Testis (tissue), 3 donors: ENCODE results near the gene ARHGDIG. TPM values are rescaled to one million over a fixed set of nuclear protein-coding genes. Genes with fewer than 3 reads are reported as not detected.
"Not testable (repeated sequence)": the region's sequence is repeated elsewhere in the genome, so short reads cannot be mapped to it uniquely, and the experiment has no call there.

Experiments used
- DNase-seq: peaks from one replicate; pipeline ENCODE4 v3.0.0-alpha.2; 2019
- H3K27ac ChIP-seq, 2 donors: fragments of 200-600 bp; sonication (generic); one replicate each; pipeline ENCODE4 v1.5.1; 2019
- H3K27me3 ChIP-seq: fragments of 200-600 bp; sonication (generic); one replicate; pipeline ENCODE4 v1.5.1; 2019
- H3K36me3 ChIP-seq: fragments of 200-600 bp; sonication (generic); one replicate; pipeline ENCODE4 v1.5.1; 2017; ENCODE audit warnings: low read depth; ENCODE audit errors: missing control alignments
- H3K4me1 ChIP-seq: fragments of 200-600 bp; sonication (generic); one replicate; pipeline ENCODE4 v1.5.1; 2019
- H3K4me3 ChIP-seq, 2 donors: fragments of 200-600 bp; sonication (generic); one replicate each; pipeline ENCODE4 v1.5.1; 2017 to 2019
- H3K9me3 ChIP-seq: fragments of 200-600 bp; sonication (generic); one replicate; pipeline ENCODE4 v1.5.1; 2017
- POLR2A ChIP-seq: fragments of 450-650 bp; IDR thresholded peaks from one replicate; pipeline ENCODE4 v1.6.1; 2017; ENCODE audit warnings: antibody characterized with exemption, mild to moderate bottlenecking, moderate library complexity
- WGBS, 2 donors: methylation state at CpG; one replicate each; pipeline ENCODE4 v1.1.5; 2018; 5-methylcytosine and 5-hydroxymethylcytosine counted together
- intact Hi-C: fragments of 100-400 bp; cut with DNase I; formaldehyde crosslinking; loops from one replicate; pipeline ENCODE4 v1.15.1; 2023; ENCODE audit warnings: low total_unique reads
- polyA plus RNA-seq: library from polyadenylated mRNA; stranded (reverse); fragments of 350-450 nt; fragmentation: Illumina TruSeq; extraction: RNeasy Lipid Tissue Mini Kit (QIAGEN cat#74804); gene quantifications from one replicate; pipeline ENCODE4 v1.2.3, GENCODE V29; 2014; ENCODE audit warnings: low read depth, low replicate concordance; ENCODE audit not compliant: insufficient read depth
- total RNA-seq, 2 donors: library from RNA; depleted of rRNA; stranded (reverse); fragments of >200 nt; gene quantifications; one replicate each; pipeline ENCODE4 v1.2.3, GENCODE V29; 2016
- TF ChIP-seq, protein P1 (sequence below), 3 experiments: fragments of 450-650 bp in 2 of 3; fragments of 200-600 bp in 1 of 3; sonication (generic) in 1 of 3; IDR thresholded peaks; one replicate each; pipeline ENCODE4 v1.5.1; 2016 to 2019; ENCODE audit warnings: antibody characterized with exemption in 3 of 3, mild to moderate bottlenecking in 2 of 3, moderate library complexity in 1 of 3

The ARHGDIG gene
- total and polyA plus RNA-seq, 3 donors from 2014 or later, result 2.9 to 7.7 (median 6.6) TPM

DNA sequence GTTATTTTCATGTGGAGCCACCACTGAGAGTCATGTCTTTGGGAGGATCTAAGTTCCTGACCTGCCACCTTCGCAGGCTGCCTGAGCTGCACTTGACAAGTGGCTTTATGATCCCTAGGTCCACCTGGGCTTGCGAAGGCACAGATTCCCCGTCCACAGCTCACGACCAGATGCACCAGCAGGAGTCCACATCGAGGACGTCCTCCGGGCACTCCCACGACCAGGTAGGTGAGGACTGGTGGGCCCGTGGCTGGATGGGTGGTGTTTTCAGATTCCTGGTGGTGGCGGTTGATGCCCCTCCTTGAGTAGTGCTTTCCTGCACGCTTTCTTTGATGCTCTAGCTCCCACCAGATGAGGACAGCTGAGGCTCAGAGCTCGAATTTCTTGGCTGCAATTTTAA, 31.0 kb upstream of the ARHGDIG start:
- DNase-seq, result no peak
- no peaks in the 10 kb centered on the region for H3K9me3 ChIP-seq
- H3K4me3 ChIP-seq, result no peak overlapping the region
- 91 to 92% methylated on average over 12 of the region's 12 CpGs for WGBS, 2 donors
- H3K4me1 ChIP-seq, result no peaks in the 10 kb centered on the region
- no peaks in the 10 kb centered on the region for H3K27me3 ChIP-seq
- H3K36me3 ChIP-seq, result no peaks in the 10 kb centered on the region
- no peak overlapping the region for H3K27ac ChIP-seq
- TF ChIP-seq, protein P1, sequence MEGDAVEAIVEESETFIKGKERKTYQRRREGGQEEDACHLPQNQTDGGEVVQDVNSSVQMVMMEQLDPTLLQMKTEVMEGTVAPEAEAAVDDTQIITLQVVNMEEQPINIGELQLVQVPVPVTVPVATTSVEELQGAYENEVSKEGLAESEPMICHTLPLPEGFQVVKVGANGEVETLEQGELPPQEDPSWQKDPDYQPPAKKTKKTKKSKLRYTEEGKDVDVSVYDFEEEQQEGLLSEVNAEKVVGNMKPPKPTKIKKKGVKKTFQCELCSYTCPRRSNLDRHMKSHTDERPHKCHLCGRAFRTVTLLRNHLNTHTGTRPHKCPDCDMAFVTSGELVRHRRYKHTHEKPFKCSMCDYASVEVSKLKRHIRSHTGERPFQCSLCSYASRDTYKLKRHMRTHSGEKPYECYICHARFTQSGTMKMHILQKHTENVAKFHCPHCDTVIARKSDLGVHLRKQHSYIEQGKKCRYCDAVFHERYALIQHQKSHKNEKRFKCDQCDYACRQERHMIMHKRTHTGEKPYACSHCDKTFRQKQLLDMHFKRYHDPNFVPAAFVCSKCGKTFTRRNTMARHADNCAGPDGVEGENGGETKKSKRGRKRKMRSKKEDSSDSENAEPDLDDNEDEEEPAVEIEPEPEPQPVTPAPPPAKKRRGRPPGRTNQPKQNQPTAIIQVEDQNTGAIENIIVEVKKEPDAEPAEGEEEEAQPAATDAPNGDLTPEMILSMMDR (IDR thresholded peaks at IDR 0.05), result no peak
- TF ChIP-seq POLR2A, result no peak
- intact Hi-C loops, result no loop called here

DNA sequence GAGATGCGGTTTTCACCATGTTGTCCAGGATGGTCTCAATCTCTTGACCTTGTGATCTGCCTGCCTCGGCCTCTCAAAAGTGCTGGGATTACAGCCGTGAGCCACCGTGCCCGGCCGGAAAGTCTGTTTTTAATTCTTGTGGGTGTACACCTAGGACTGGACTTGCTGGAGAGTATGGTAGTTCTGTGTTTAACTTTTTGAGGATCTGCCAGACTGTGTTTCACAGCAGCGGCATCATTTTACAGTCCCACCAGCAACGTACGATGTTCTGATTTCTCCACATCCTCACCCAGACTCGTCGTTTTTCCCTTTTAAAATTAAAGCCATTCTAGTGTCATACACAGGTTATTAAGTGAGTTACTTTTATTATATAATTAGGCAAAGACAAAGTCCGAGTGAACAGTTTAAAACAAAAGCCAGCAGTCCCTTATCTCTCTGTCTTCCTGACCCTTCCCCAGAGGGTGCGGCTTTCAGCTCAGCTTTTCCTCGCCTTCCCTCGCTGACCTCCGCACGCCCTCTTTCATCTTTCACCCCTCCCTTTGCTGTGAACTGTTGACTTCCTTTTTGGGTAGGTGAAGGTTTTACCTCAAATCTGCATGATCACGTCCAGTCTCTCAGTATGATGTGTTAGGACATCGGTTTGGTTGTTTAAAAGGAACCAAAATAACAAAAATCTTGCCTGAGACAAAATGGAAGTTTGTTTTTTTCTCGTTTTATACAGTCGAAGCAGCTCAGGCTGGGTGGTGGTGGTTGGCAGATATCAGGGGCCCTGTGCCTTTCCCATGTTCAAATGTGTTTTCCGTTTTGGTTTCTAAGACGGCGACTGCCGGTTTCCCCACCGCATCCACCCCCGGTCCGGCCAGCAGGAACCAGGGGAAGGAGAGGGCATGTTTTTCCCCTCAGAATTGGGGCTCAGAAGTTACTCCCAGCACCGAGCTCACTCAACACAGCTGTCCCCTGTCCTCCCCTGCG, 27.7 kb upstream of the ARHGDIG start:
- no peaks in the 10 kb centered on the region for H3K36me3 ChIP-seq
- TF ChIP-seq POLR2A, result no peak
- TF ChIP-seq, protein P1 (IDR thresholded peaks at IDR 0.05), result no peak
- H3K27me3 ChIP-seq, result no peaks in the 10 kb centered on the region
- no peak for DNase-seq
- H3K4me3 ChIP-seq, result no peak overlapping the region
- intact Hi-C loops, result no loop called here
- H3K4me1 ChIP-seq, result no peaks in the 10 kb centered on the region
- H3K9me3 ChIP-seq, result no peaks in the 10 kb centered on the region
- H3K27ac ChIP-seq, result no peak overlapping the region
- WGBS, 2 donors, result 83 to 86% methylated on average over 30 of the region's 30 CpGs

DNA sequence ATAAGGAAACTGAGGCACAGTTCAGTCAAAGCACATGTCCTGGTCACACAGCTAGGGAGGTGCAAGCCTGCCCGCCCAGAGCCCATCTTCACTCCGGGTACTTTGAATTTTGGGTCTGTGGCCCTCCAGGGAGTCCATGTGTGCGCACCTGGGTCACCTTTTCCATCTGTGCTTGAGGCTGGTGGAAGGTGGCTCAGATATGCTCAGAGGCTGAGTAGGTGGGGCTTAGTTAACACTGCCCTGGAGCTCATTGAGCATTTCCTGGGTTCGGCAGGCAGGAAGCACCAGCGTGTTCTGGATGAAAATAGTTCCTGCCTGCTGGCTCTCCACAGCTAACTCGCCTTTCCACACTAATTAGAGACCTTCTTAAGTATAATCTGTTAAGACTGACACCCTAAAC, 26.6 kb upstream of the ARHGDIG start:
- no peak overlapping the region for H3K27ac ChIP-seq
- no peak for DNase-seq
- no peaks in the 10 kb centered on the region for H3K36me3 ChIP-seq
- no peaks in the 10 kb centered on the region for H3K9me3 ChIP-seq
- H3K4me3 ChIP-seq, result no peak overlapping the region
- H3K27me3 ChIP-seq, result no peaks in the 10 kb centered on the region
- WGBS, 2 donors, result 75 to 82% methylated on average over 6 of the region's 6 CpGs
- intact Hi-C loops, result no loop called here
- no peaks in the 10 kb centered on the region for H3K4me1 ChIP-seq
- TF ChIP-seq, protein P1 (IDR thresholded peaks at IDR 0.05), result no peak
- no peak for TF ChIP-seq POLR2A

DNA sequence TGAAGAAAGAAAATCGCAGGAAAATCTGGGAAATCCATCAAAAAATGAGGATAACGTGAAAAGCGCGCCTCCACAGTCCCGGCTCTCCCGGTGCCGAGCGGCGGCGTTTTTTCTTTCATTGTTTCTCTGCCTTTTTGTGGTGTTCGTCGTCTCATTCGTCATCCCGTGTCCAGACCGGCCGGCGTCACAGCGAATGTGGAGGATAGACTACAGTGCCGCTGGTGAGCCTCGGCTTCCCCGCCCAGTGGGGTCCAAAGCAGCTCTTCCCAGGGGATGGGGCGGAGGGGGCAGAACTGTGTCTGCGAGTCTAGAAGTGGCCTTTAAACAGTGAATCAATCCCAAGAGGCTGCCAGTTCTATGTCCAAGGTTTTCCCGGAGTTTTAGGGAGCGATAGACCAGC, 25.9 kb upstream of the ARHGDIG start:
- no peaks in the 10 kb centered on the region for H3K27me3 ChIP-seq
- no peak overlapping the region for H3K4me3 ChIP-seq
- H3K9me3 ChIP-seq, result no peaks in the 10 kb centered on the region
- DNase-seq, result no peak
- H3K36me3 ChIP-seq, result no peaks in the 10 kb centered on the region
- WGBS, 2 donors, result 67 to 85% methylated on average over 25 of the region's 25 CpGs
- intact Hi-C loops, result no loop called here
- TF ChIP-seq POLR2A, result no peak
- TF ChIP-seq, protein P1 (IDR thresholded peaks at IDR 0.05), result no peak
- H3K4me1 ChIP-seq, result no peaks in the 10 kb centered on the region
- no peak overlapping the region for H3K27ac ChIP-seq

DNA sequence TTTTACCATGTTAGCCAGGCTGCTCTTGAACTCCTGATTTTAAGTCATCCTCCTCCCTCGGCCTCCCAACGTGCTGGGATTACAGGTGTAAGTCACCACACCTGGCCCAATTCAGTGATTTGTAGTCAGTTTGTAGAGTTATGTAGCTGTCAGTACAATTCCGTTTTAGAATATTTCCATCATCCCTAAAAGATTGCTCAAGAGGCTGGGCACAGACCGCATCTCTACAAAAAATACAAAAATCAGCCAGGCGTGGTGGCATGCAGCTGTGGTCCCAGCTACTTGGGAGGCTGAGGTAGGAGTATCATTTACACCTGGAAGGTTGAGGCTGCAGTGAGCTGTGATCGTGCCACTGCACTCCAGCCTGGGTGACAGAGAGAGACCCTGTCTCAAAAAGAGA, 25.2 kb upstream of the ARHGDIG start:
- H3K4me1 ChIP-seq, result no peaks in the 10 kb centered on the region
- 89 to 91% methylated on average over 6 of the region's 6 CpGs for WGBS, 2 donors

DNA sequence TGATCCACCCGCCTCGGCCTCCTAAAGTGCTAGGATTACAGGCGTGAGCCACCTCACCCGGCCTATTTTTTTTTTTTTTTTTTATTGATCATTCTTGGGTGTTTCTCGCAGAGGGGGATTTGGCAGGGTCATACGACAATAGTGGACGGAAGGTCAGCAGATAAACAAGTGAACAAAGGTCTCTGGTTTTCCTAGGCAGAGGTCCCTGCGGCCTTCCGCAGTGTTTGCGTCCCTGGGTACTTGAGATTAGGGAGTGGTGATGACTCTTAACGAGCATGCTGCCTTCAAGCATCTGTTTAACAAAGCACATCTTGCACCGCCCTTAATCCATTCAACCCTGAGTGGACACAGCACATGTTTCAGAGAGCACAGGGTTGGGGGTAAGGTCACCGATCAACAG, 22.3 kb upstream of the ARHGDIG start:
- WGBS, 2 donors, result 87 to 88% methylated on average over 13 of the region's 13 CpGs

More for the DNA sequence above, 25.2 kb upstream of the ARHGDIG start:
- TF ChIP-seq, protein P1 (IDR thresholded peaks at IDR 0.05), result no peak
- no peak for TF ChIP-seq POLR2A
- H3K9me3 ChIP-seq, result no peaks in the 10 kb centered on the region
- intact Hi-C loops, result no loop called here
- H3K27me3 ChIP-seq, result no peaks in the 10 kb centered on the region
- H3K27ac ChIP-seq, result no peak overlapping the region
- H3K36me3 ChIP-seq, result no peaks in the 10 kb centered on the region
- no peak for DNase-seq
- no peak overlapping the region for H3K4me3 ChIP-seq

More for the DNA sequence above, 22.3 kb upstream of the ARHGDIG start:
- H3K27me3 ChIP-seq, H3K27ac ChIP-seq, H3K4me3 ChIP-seq, H3K36me3 ChIP-seq, H3K9me3 ChIP-seq, intact Hi-C loops, H3K4me1 ChIP-seq, DNase-seq: not testable (repeated sequence)
